IPS-18c (cell line): ENCODE data around the gene CNNM2.
"Not testable (repeated sequence)": the region's sequence is repeated elsewhere in the genome, so short reads cannot be mapped to it uniquely, and the experiment has no call there.

Experiments
- H3K4me3 ChIP-seq: 2 replicates; pipeline ENCODE4 v1.7.0; 2013; ENCODE audit warnings: low read depth, mild to moderate bottlenecking, low read length, moderate library complexity; ENCODE audit not compliant: insufficient read depth
- H3K9me3 ChIP-seq: one replicate; pipeline ENCODE4 v1.6.1; 2013; ENCODE audit warnings: mild to moderate bottlenecking, low read length, moderate library complexity; ENCODE audit not compliant: control insufficient read depth, insufficient read depth

The CNNM2 gene

DNA sequence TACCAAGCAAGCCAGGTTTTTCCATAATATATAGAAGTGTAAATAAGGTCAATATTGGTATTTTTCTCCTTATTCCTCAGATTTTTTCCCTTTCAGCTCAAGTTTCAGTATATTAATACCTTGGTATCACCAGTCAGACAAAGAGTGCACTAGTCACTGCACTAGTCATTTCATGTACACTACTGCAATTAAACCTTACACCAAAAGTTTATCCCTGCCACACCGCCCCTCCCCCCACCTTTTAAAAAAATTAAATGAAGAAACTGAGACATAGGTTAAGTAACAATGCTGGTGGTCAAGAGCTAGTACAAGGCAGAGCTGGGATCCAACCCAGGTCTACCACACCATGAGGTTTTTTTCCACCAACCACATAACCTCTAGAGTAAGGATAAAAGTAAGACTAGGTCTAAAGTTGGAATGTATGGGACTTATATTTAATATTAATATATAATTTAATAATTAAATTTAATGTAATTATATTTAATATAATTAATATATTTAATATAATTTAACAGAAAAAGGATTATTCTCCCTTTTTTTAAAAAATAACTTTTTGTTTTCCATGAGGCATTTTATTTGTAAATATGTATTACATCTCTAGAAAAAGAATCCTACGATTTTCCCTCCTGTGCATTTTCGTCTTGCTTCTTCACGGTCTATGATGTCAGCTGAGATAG, 206.5 kb downstream of the CNNM2 start:
- Histone ChIP-seq H3K9me3 (no peaks in the 10 kb centered on the region), H3K4me3 (no peak overlapping the region)

DNA sequence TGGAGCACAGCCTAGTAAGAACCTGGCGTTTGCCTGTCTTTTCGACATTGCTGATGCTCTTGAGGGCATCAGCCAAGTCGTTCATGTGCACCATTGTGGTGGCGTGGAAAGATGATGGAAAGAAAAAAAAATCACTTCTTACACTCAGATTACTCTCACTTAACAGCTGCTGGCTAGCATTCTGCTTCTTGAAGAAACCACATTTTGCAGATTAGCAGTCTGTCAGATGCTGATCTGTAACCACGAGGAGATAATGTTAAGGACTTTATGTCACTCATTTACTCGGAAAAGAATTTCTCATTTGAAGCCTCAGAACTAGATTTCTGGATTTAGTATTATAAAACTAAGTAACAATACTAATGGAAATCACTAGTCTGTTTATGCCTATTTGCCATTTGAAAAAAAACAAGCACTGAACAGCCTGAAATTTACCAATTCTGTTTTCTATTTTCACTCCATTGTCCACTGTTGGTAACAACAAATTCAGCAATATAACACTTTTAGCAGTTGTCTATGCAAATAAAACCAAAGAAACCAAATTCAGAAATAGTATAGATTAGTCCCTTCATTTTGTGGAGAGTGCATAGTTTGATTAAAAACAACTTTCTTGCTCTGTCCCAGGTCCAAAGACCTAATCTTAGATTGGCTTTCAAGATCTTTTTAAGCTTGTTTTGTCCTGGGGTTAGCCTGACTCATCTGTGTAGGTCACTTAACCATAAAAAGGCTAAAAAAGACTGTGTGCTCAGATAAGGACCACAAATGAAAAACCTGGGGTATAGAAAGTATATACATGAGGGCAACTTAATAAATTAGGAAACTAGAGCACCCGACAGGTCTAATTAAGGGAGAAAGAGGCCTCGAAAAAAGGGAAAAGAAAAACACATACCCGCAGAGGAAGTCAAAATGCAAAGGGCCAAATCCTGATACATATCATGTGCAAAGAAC, 207.5 kb downstream of the CNNM2 start:
- no peaks in the 10 kb centered on the region for H3K9me3 ChIP-seq
- no peak overlapping the region for H3K4me3 ChIP-seq

DNA sequence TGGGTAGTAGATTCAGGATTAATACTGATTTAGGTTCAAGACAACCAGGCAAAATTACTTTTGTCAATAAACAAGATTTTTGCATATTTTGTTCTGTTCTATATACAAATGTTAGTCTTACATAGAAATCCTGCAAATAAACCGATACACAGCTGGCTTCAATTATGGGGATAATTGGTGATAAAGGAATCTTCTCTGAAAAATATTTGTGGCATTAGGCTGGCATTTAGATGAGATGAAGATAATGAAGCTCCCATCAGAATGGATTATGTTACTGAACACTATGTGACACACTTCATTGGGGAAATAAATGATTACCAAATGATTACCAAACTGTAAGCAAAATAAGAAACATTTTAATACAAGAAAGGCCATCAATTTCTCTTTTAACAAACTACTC, 209.1 kb downstream of the CNNM2 start:
- Histone ChIP-seq H3K4me3 (no peak overlapping the region), H3K9me3 (no peaks in the 10 kb centered on the region)

DNA sequence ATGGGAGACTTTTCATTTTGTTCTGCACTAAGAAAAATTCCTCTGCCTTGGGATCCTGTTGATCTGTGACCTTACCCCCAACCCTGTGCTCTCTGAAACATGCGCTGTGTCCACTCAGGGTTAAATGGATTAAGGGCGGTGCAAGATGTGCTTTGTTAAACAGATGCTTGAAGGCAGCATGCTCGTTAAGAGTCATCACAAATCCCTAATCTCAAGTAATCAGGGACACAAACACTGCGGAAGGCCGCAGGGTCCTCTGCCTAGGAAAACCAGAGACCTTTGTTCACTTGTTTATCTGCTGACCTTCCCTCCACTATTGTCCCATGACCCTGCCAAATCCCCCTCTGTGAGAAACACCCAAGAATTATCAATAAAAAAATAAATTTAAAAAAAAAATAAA, 212.1 kb downstream of the CNNM2 start:
- not testable (repeated sequence) for H3K4me3 ChIP-seq, H3K9me3 ChIP-seq

DNA sequence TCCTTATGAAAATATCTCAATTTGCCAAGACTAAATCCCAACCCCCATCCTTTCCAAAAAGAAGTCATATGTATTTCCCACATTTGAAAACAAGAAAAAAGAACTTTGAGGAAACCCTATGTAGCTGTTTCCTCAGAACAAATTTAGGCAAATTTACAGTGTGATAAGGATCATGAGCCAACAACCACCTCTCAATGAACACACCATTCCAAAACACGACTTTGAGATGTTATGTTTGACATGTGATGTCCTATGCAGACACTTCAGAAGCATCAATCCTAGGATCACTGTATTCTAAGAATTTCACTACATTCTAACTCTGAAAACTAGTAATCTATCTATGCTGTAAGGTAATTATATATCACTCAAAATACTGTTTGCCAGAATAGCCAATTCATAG, 212.8 kb downstream of the CNNM2 start:
- Histone ChIP-seq H3K4me3 (no peak overlapping the region), H3K9me3 (peaks cover 4% of the 10 kb centered on the region)

DNA sequence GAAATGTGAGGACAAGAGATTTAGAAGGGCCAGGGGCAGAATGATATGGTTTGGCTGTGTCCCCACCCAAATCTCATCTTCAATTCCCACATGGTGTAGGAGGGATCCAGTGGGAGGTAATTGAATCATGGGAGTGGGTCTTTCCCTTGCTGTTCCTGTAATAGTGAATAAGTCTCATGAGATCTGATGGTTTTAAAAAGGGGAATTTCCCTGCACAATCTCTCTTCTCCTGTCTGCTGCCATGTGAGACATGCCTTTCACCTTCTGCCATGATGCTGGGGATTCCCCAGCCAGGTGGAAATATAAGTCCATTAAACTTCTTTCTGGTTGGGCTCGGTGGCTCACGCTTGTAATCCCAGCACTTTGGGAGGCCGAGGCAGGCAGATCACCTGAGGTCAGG, 217.1 kb downstream of the CNNM2 start:
- not testable (repeated sequence) for H3K9me3 ChIP-seq, H3K4me3 ChIP-seq

DNA sequence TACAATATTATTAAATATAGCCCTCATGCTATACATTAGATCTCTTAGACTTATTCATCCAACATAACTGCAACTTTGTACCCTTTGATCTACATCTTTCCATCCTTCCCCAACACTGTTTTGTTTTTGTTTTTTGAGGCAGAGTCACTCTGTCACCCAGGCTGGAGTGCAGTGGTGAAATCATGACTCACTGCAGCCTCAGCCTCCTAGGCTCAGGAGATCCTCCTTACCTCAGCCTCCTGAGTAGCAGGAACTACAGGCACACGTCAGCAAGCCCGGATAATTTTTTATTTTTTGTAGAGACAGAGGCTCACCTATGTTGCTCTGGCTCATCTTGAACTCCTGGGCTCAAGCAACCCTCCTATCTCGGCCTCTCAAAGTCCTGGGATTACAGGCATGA, 221.7 kb downstream of the CNNM2 start:
- H3K4me3 ChIP-seq, result no peak overlapping the region
- H3K9me3 ChIP-seq, result peaks cover 2% of the 10 kb centered on the region
